GM19324 (cell line): ENCODE results near the gene CNNM1.

Experiments used
- ATAC-seq: cut with Tn5 transposase; IDR thresholded peaks from one replicate; pipeline ENCODE4 v1.9.1; 2021; ENCODE audit warnings: mild to moderate bottlenecking, moderate library complexity; ENCODE audit not compliant: unreplicated experiment, low FRiP score

CNNM1 gene

GRCh38 chr10:99410146-99410545, 81.0 kb downstream of the CNNM1 start:
- ATAC-seq, result no peak

GRCh38 chr10:99410876-99411275, 81.7 kb downstream of the CNNM1 start:
- ATAC-seq, result no peak

- ATAC-seq, result no peak
Measured at GRCh38 chr10:99411546-99411945, 82.4 kb downstream of the CNNM1 start.

- ATAC-seq, result no peak
Measured at GRCh38 chr10:99412099-99412498, 82.9 kb downstream of the CNNM1 start.

- ATAC-seq, result no peak
Measured at GRCh38 chr10:99418910-99419624, 89.9 kb downstream of the CNNM1 start.

GRCh38 chr10:99419688-99420087, 90.5 kb downstream of the CNNM1 start:
- ATAC-seq, result no peak

- no peak for ATAC-seq
Measured at GRCh38 chr10:99421233-99421739, 92.1 kb downstream of the CNNM1 start.

GRCh38 chr10:99422529-99423096, 93.5 kb downstream of the CNNM1 start:
- ATAC-seq, result no peak

GRCh38 chr10:99424656-99425055, 95.5 kb downstream of the CNNM1 start:
- no peak for ATAC-seq

- ATAC-seq, result no peak
Measured at GRCh38 chr10:99425204-99425603, 96.0 kb downstream of the CNNM1 start.

- no peak for ATAC-seq
Measured at GRCh38 chr10:99426689-99427088, 97.5 kb downstream of the CNNM1 start.

GRCh38 chr10:99427566-99428190, 98.5 kb downstream of the CNNM1 start:
- no peak for ATAC-seq

GRCh38 chr10:99429517-99430095, 100.5 kb downstream of the CNNM1 start:
- no peak for ATAC-seq

GRCh38 chr10:99430116-99430450, 100.9 kb downstream of the CNNM1 start:
- no peak for ATAC-seq

GRCh38 chr10:99430451-99431189, 101.5 kb downstream of the CNNM1 start, which contains the start of gene GOT1:
TSS of gene GOT1 (minus strand) at chr10:99430624. CDS start at chr10:99430565, 59 bp downstream.
- ATAC-seq, result peak; percentile 98

- peak; percentile 0 for ATAC-seq
Measured at GRCh38 chr10:99431190-99431760, 102.1 kb downstream of the CNNM1 start.

- no peak for ATAC-seq
Measured at GRCh38 chr10:99432047-99432446, 102.9 kb downstream of the CNNM1 start.

GRCh38 chr10:99432881-99433280, 103.7 kb downstream of the CNNM1 start:
- no peak for ATAC-seq

GRCh38 chr10:99433378-99434020, 104.3 kb downstream of the CNNM1 start:
- no peak for ATAC-seq
